Smooth muscle cell (in vitro differentiated cells): ENCODE measurements around the gene CSNK2A1. TPM values are rescaled to one million over a fixed set of nuclear protein-coding genes. Genes with fewer than 3 reads are reported as not detected.

Experiments
- DNase-seq: peaks from one replicate; lab custom pipeline; 2025; ENCODE audit not compliant: unreplicated experiment; lab: John Stamatoyannopoulos, UW
- H2AFZ ChIP-seq: fragments of 200-600 bp; sonication (generic); 2 replicates; pipeline ENCODE4 v1.6.0; 2016; ENCODE audit warnings: antibody characterized with exemption, low read depth, mild to moderate bottlenecking
- H3F3A ChIP-seq: fragments of 200-600 bp; sonication (generic); 2 replicates; pipeline ENCODE4 v1.6.0; 2017; ENCODE audit warnings: antibody characterized with exemption, low read depth
- H3K27ac ChIP-seq: fragments of 200-600 bp; sonication (generic); 2 replicates; pipeline ENCODE4 v1.5.1; 2016; ENCODE audit warnings: low read depth, mild to moderate bottlenecking
- H3K27me3 ChIP-seq: fragments of 200-600 bp; sonication (generic); 2 replicates; pipeline ENCODE4 v1.6.1; 2016; ENCODE audit warnings: low read depth, mild to moderate bottlenecking
- H3K36me3 ChIP-seq: fragments of 200-600 bp; sonication (generic); 2 replicates; pipeline ENCODE4 v1.5.1; 2016; ENCODE audit warnings: low read depth
- H3K4me1 ChIP-seq: fragments of 200-600 bp; sonication (generic); 2 replicates; pipeline ENCODE4 v1.5.1; 2016; ENCODE audit warnings: low read depth
- H3K4me2 ChIP-seq: fragments of 200-600 bp; sonication (generic); 2 replicates; pipeline ENCODE4 v1.6.0; 2016; ENCODE audit warnings: mild to moderate bottlenecking
- H3K4me3 ChIP-seq: fragments of 200-600 bp; sonication (generic); 2 replicates; pipeline ENCODE4 v1.5.1; 2016; ENCODE audit warnings: mild to moderate bottlenecking
- H3K79me2 ChIP-seq: fragments of 200-600 bp; sonication (generic); 2 replicates; pipeline ENCODE4 v1.6.0; 2016; ENCODE audit warnings: low read depth, mild to moderate bottlenecking
- H3K9ac ChIP-seq: fragments of 200-600 bp; sonication (generic); 2 replicates; pipeline ENCODE4 v1.6.0; 2016; ENCODE audit warnings: low read depth
- H3K9me3 ChIP-seq: fragments of 200-600 bp; sonication (generic); replicated peaks from 2 replicates; pipeline ENCODE4 v1.5.1; 2016; ENCODE audit warnings: low read depth
- H4K20me1 ChIP-seq: fragments of 200-600 bp; sonication (generic); 2 replicates; pipeline ENCODE4 v1.6.0; 2016; ENCODE audit warnings: low read depth
- CTCF ChIP-seq: fragments of 200-600 bp; sonication (generic); IDR thresholded peaks from 2 replicates; pipeline ENCODE4 v1.5.1; 2017; ENCODE audit warnings: borderline replicate concordance, mild to moderate bottlenecking, antibody characterized with exemption; ENCODE audit not compliant: insufficient read depth, poor library complexity, severe bottlenecking
- WGBS: methylation state at CpG from one replicate; pipeline ENCODE4 v1.1.7; 2016; ENCODE audit warnings: low lambda C conversion rate; 5-methylcytosine and 5-hydroxymethylcytosine counted together
- polyA plus RNA-seq: library from polyadenylated mRNA; unstranded; fragments of >200 nt; fragmentation: Nextera tagmentation; extraction: Ambion mirVana; gene quantifications from 2 replicates; pipeline ENCODE4 v1.2.1, GENCODE V29; 2016
- total RNA-seq: library from RNA; depleted of rRNA; stranded (reverse); fragments of >200 nt; gene quantifications from 2 replicates; pipeline ENCODE4 v1.2.3, GENCODE V29; 2014

CSNK2A1 gene
- total RNA-seq (165 and 205 TPM in 2 replicates), polyA plus RNA-seq (74.1 and 82.6 TPM in 2 replicates)

GRCh38 chr20:543369-544152, at the start of gene CSNK2A1:
Gene CSNK2A1, minus strand, starts transcription at chr20:543790. Its CDS starts 35,239 bp downstream, at chr20:508551.
- H3K79me2 ChIP-seq, result peaks cover 49% of the 10 kb centered on the region
- no peaks in the 10 kb centered on the region for H3F3A ChIP-seq

GRCh38 chr20:592506-592905, 48.9 kb upstream of the CSNK2A1 start:
- no peaks in the 10 kb centered on the region for H3K4me1 ChIP-seq
- no peak for DNase-seq
- H3K9me3 ChIP-seq, result no peaks in the 10 kb centered on the region
- no peaks in the 10 kb centered on the region for H4K20me1 ChIP-seq
- H3K4me3 ChIP-seq, result no peak overlapping the region
- H3K4me2 ChIP-seq, result no peak overlapping the region
- no peaks in the 10 kb centered on the region for H3K79me2 ChIP-seq
- no peak overlapping the region for H3K9ac ChIP-seq
- H3F3A ChIP-seq, result no peaks in the 10 kb centered on the region
- no peak for TF ChIP-seq CTCF
- H3K27ac ChIP-seq, result no peak overlapping the region
- no peaks in the 10 kb centered on the region for H3K36me3 ChIP-seq
- H3K27me3 ChIP-seq, result no peaks in the 10 kb centered on the region
- WGBS, result 95% methylated on average over 7 of the region's 7 CpGs
- H2AFZ ChIP-seq, result no peak overlapping the region

More at GRCh38 chr20:543369-544152, at the start of gene CSNK2A1:
- H3K9me3 ChIP-seq, result no peaks in the 10 kb centered on the region
- peak within 1 kb of the TSS; percentile 71 for H3K27ac ChIP-seq
- H3K36me3 ChIP-seq, result no peaks in the 10 kb centered on the region
- H2AFZ ChIP-seq, result peak within 1 kb of the TSS; percentile 94
- peak within 1 kb of the TSS; percentile 98 for H3K4me3 ChIP-seq
- peak; percentile 70 for DNase-seq
- peaks cover 23% of the 10 kb centered on the region for H3K27me3 ChIP-seq
- 2% methylated on average over 42 of the region's 44 CpGs for WGBS
- H4K20me1 ChIP-seq, result peaks cover 44% of the 10 kb centered on the region
- peak within 1 kb of the TSS; percentile 97 for H3K9ac ChIP-seq
- H3K4me2 ChIP-seq, result peak within 1 kb of the TSS; percentile 87
- TF ChIP-seq CTCF, result no peak
- H3K4me1 ChIP-seq, result peaks cover 13% of the 10 kb centered on the region

GRCh38 chr20:591941-592340, 48.4 kb upstream of the CSNK2A1 start:
- DNase-seq, result no peak
- 86% methylated on average over 5 of the region's 5 CpGs for WGBS

More at GRCh38 chr20:591941-592340, 48.4 kb upstream of the CSNK2A1 start:
- TF ChIP-seq CTCF, result no peak
- Histone ChIP-seq H3K27ac (no peak overlapping the region), H4K20me1 (no peaks in the 10 kb centered on the region), H3K36me3 (no peaks in the 10 kb centered on the region), H3F3A (no peaks in the 10 kb centered on the region), H3K4me1 (no peaks in the 10 kb centered on the region), H3K79me2 (no peaks in the 10 kb centered on the region), H3K4me2 (no peak overlapping the region), H2AFZ (no peak overlapping the region), H3K9ac (no peak overlapping the region), H3K27me3 (no peaks in the 10 kb centered on the region), H3K4me3 (no peak overlapping the region), H3K9me3 (no peaks in the 10 kb centered on the region)
